H9 (cell line): ENCODE results near the gene BZW2. TPM values are rescaled to one million over a fixed set of nuclear protein-coding genes. Genes with fewer than 3 reads are reported as not detected.

Experiments
- DNase-seq: peaks from one replicate; pipeline ENCODE4 v3.0.0-alpha.2; 2017
- H2AFZ ChIP-seq: one replicate; pipeline ENCODE4 v1.6.1; 2013; ENCODE audit warnings: mild to moderate bottlenecking, low read length, control low read depth, moderate library complexity
- H2AK5ac ChIP-seq: 2 replicates; pipeline ENCODE4 v1.6.1; 2013; ENCODE audit warnings: low read length, control low read depth, mixed read lengths; ENCODE audit not compliant: insufficient read length
- H2BK120ac ChIP-seq: one replicate; pipeline ENCODE4 v1.6.1; 2013; ENCODE audit warnings: low read depth, mild to moderate bottlenecking, low read length, control low read depth, inconsistent platforms; ENCODE audit not compliant: poor library complexity, severe bottlenecking
- H2BK12ac ChIP-seq: 2 replicates; pipeline ENCODE4 v1.6.1; 2013; ENCODE audit warnings: low read length, control low read depth, mixed read lengths, low read depth; ENCODE audit not compliant: insufficient read length
- H2BK15ac ChIP-seq: 2 replicates; pipeline ENCODE4 v1.6.1; 2013; ENCODE audit warnings: low read depth, low read length, control low read depth
- H2BK20ac ChIP-seq: one replicate; pipeline ENCODE4 v1.6.1; 2013; ENCODE audit warnings: low read depth, mild to moderate bottlenecking, low read length, control low read depth, inconsistent platforms; ENCODE audit not compliant: poor library complexity, severe bottlenecking
- H2BK5ac ChIP-seq: 2 replicates; pipeline ENCODE4 v1.6.1; 2013; ENCODE audit warnings: low read length, control low read depth, mixed read lengths; ENCODE audit not compliant: insufficient read length
- H3K14ac ChIP-seq: 2 replicates; pipeline ENCODE4 v1.6.1; 2013; ENCODE audit warnings: low read length, control low read depth; ENCODE audit not compliant: insufficient read depth
- H3K18ac ChIP-seq: 2 replicates; pipeline ENCODE4 v1.6.1; 2013; ENCODE audit warnings: low read depth, mild to moderate bottlenecking, mixed read lengths, low read length, control low read depth; ENCODE audit not compliant: insufficient read length
- H3K23ac ChIP-seq: 2 replicates; pipeline ENCODE4 v1.6.1; 2013; ENCODE audit warnings: low read length, control low read depth, mixed read lengths, low read depth; ENCODE audit not compliant: insufficient read length
- H3K23me2 ChIP-seq: 2 replicates; pipeline ENCODE4 v1.6.1; 2013; ENCODE audit warnings: low read depth, mild to moderate bottlenecking, mixed read lengths, low read length, control low read depth; ENCODE audit not compliant: insufficient read length, poor library complexity, severe bottlenecking
- H3K27ac ChIP-seq: 2 replicates; pipeline ENCODE4 v1.5.1; 2013; ENCODE audit warnings: low read length, control low read depth, mixed read lengths, low read depth; ENCODE audit not compliant: insufficient read length
- H3K27me3 ChIP-seq: 2 replicates; pipeline ENCODE4 v1.6.1; 2013; ENCODE audit warnings: low read length, control low read depth, inconsistent platforms; ENCODE audit not compliant: insufficient read depth
- H3K4ac ChIP-seq: 2 replicates; pipeline ENCODE4 v1.6.1; 2013; ENCODE audit warnings: low read depth, mild to moderate bottlenecking, control low read depth, inconsistent platforms, low read length, moderate library complexity
- H3K4me1 ChIP-seq: 2 replicates; pipeline ENCODE4 v1.6.1; 2013; ENCODE audit warnings: low read length, control low read depth, inconsistent platforms; ENCODE audit not compliant: insufficient read depth
- H3K4me2 ChIP-seq: 2 replicates; pipeline ENCODE4 v1.6.1; 2013; ENCODE audit warnings: low read length, control low read depth, mixed read lengths; ENCODE audit not compliant: insufficient read length, insufficient read depth
- H3K56ac ChIP-seq: 2 replicates; pipeline ENCODE4 v1.6.1; 2013; ENCODE audit warnings: low read depth, mild to moderate bottlenecking, mixed read lengths, low read length, control low read depth; ENCODE audit not compliant: insufficient read length
- H3K79me1 ChIP-seq: 2 replicates; pipeline ENCODE4 v1.6.1; 2013; ENCODE audit warnings: low read depth, mild to moderate bottlenecking, moderate library complexity, low read length, control low read depth, inconsistent platforms; ENCODE audit not compliant: insufficient read depth, poor library complexity, severe bottlenecking
- H3K79me2 ChIP-seq: 2 replicates; pipeline ENCODE4 v1.6.1; 2013; ENCODE audit warnings: low read length, control low read depth, inconsistent platforms; ENCODE audit not compliant: insufficient read depth
- H3K9ac ChIP-seq: 2 replicates; pipeline ENCODE4 v1.6.1; 2013; ENCODE audit warnings: low read length, control low read depth, mixed read lengths; ENCODE audit not compliant: insufficient read length; ENCODE audit errors: extremely low read depth
- H3K9me3 ChIP-seq: one replicate; pipeline ENCODE4 v1.6.1; 2013; ENCODE audit warnings: low read depth, low read length, inconsistent platforms; ENCODE audit not compliant: control insufficient read depth
- H3T11ph ChIP-seq: one replicate; pipeline ENCODE4 v1.6.1; 2013; ENCODE audit warnings: mild to moderate bottlenecking, low read length, control low read depth, inconsistent platforms
- H4K20me1 ChIP-seq: one replicate; pipeline ENCODE4 v1.6.1; 2013; ENCODE audit not compliant: control insufficient read depth, insufficient read length, insufficient read depth
- H4K5ac ChIP-seq: 2 replicates; pipeline ENCODE4 v1.6.1; 2013; ENCODE audit warnings: low read depth, mild to moderate bottlenecking, mixed read lengths, low read length, control low read depth; ENCODE audit not compliant: insufficient read length
- H4K8ac ChIP-seq: replicated peaks from 2 replicates; pipeline ENCODE4 v1.6.1; 2013; ENCODE audit warnings: low read length, control low read depth, mixed read lengths, low read depth; ENCODE audit not compliant: insufficient read length
- H4K91ac ChIP-seq: 2 replicates; pipeline ENCODE4 v1.6.1; 2013; ENCODE audit warnings: low read depth, mild to moderate bottlenecking, moderate library complexity, mixed read lengths, low read length, control low read depth; ENCODE audit not compliant: insufficient read length
- H3K27ac Mint-ChIP-seq, 3 experiments: 2 replicates in 2 of 3; 3 replicates in 1 of 3; pipeline ENCODE4 v1.8.0; 2020 to 2021; ENCODE audit warnings: mixed read lengths in 3 of 3, mild to moderate bottlenecking in 1 of 3, moderate library complexity in 1 of 3
- H3K27me3 Mint-ChIP-seq: 2 replicates; pipeline ENCODE4 v1.8.0; 2021; ENCODE audit warnings: low read depth, mild to moderate bottlenecking, moderate library complexity, mixed read lengths
- H3K36me3 Mint-ChIP-seq, 3 experiments: 2 replicates in 2 of 3; 3 replicates in 1 of 3; pipeline ENCODE4 v1.8.0; 2020 to 2021; ENCODE audit warnings: low read depth in 3 of 3, mixed read lengths in 3 of 3; ENCODE audit not compliant: insufficient read depth in 1 of 3
- H3K4me1 Mint-ChIP-seq, 2 experiments: 2 replicates each; pipeline ENCODE4 v1.8.0; 2020; ENCODE audit warnings: mixed read lengths in 2 of 2
- H3K4me3 Mint-ChIP-seq, 2 experiments: 2 replicates in 1 of 2; 3 replicates in 1 of 2; pipeline ENCODE4 v1.8.0; 2020 to 2021; ENCODE audit warnings: mild to moderate bottlenecking in 2 of 2, mixed read lengths in 2 of 2, moderate library complexity in 1 of 2
- H3K9me3 Mint-ChIP-seq, 2 experiments: 2 replicates in 1 of 2; 3 replicates in 1 of 2; pipeline ENCODE4 v1.8.0; 2020; ENCODE audit warnings: mild to moderate bottlenecking in 2 of 2, mixed read lengths in 2 of 2, moderate library complexity in 1 of 2
- total RNA-seq: library from RNA; stranded (reverse); gene quantifications from 2 replicates; pipeline ENCODE4 v1.2.1, GENCODE V29; 2021
- TF ChIP-seq, protein P1 (sequence below): fragments of 200-600 bp; sonication (generic); conservative IDR thresholded peaks from 3 replicates; pipeline ENCODE4 v1.8.0; 2021; ENCODE audit warnings: antibody characterized with exemption, mild to moderate bottlenecking

Gene BZW2
- total RNA-seq, 1 experiment from 2014 or later = 64.6 TPM

DNA sequence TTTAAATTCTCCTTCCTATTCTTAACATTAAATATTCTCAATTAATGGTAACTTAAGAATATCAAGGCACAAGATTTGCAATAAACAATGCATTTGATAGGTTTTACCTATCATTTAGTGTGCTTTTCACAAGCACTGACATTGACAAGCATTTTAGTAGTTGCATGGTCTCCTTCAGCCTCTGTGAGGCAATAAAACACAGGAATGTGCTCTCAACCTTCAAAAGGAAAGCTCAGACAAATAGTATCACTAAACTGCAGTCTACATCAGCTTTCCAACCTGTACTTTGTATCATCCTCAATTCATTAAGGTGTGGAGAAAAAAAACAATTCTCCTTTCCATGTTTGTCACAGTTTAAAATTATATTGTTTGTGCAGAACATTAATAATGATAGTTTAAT is 56.5 kb downstream of the BZW2 start:
- Histone ChIP-seq H3K23ac (no peak overlapping the region), H3K9me3 (no peaks in the 10 kb centered on the region), H4K20me1 (no peaks in the 10 kb centered on the region), H4K8ac (no peak overlapping the region), H3K4me2 (no peak overlapping the region), H2AFZ (no peak overlapping the region), H3K18ac (no peak overlapping the region), H2BK15ac (no peak overlapping the region), H3K79me2 (no peaks in the 10 kb centered on the region), H2BK20ac (no peak overlapping the region), H2AK5ac (no peak overlapping the region), H4K91ac (no peak overlapping the region), H3K27ac (no peak overlapping the region), H4K5ac (no peak overlapping the region), H2BK12ac (no peak overlapping the region), H3K4me1 (no peaks in the 10 kb centered on the region), H3K27me3 (no peaks in the 10 kb centered on the region), H3K4ac (no peak overlapping the region), H2BK120ac (no peak overlapping the region), H3K23me2 (no peaks in the 10 kb centered on the region), H3K14ac (no peak overlapping the region), H2BK5ac (no peak overlapping the region), H3K56ac (no peak overlapping the region), H3K79me1 (no peaks in the 10 kb centered on the region), H3K9ac (no peak overlapping the region), H3T11ph (no peak overlapping the region)
- Mint-ChIP-seq H3K27me3 (no peaks in the 10 kb centered on the region), H3K4me3 (no peak overlapping the region), H3K36me3 (peaks cover 37 to 67% (median 56%) of the 10 kb centered on the region in 3 experiments), H3K9me3 (no peaks in the 10 kb centered on the region), H3K27ac (no peak overlapping the region), H3K4me1 (no peaks in the 10 kb centered on the region)
- no peak for DNase-seq
- TF ChIP-seq, protein P1, sequence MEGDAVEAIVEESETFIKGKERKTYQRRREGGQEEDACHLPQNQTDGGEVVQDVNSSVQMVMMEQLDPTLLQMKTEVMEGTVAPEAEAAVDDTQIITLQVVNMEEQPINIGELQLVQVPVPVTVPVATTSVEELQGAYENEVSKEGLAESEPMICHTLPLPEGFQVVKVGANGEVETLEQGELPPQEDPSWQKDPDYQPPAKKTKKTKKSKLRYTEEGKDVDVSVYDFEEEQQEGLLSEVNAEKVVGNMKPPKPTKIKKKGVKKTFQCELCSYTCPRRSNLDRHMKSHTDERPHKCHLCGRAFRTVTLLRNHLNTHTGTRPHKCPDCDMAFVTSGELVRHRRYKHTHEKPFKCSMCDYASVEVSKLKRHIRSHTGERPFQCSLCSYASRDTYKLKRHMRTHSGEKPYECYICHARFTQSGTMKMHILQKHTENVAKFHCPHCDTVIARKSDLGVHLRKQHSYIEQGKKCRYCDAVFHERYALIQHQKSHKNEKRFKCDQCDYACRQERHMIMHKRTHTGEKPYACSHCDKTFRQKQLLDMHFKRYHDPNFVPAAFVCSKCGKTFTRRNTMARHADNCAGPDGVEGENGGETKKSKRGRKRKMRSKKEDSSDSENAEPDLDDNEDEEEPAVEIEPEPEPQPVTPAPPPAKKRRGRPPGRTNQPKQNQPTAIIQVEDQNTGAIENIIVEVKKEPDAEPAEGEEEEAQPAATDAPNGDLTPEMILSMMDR = no peak
